ENCODE results near the gene MYO9B. TPM values are rescaled to one million over a fixed set of nuclear protein-coding genes. Genes with fewer than 3 reads are reported as not detected.

Gene MYO9B
- total and polyA plus RNA-seq, 2 of the 13 experiments (the other 11 are each of a cell fraction or from before 2014, with no cell fraction given) = 18.0 to 18.3 TPM

GRCh38 chr19:17206736-17207581 is 131.4 kb downstream of the MYO9B start:
- POLR2A ChIA-PET = interaction anchor here (1.1 to 1.3 kb wide), 2 partner anchors 14 to 33 kb away, joined by 3 to 4 read pairs; no protein-coding TSS in a partner anchor
- H3K4me2 ChIP-seq (ENCODE audit: low read depth, low read length) = no peak overlapping the region
- H3K36me3 ChIP-seq (replicated peaks in 1 of 2; ENCODE audit: control insufficient read depth in 1 of 2, insufficient read depth in 2 of 2, low read length in 2 of 2) = peaks cover 2 to 14% of the 10 kb centered on the region in 2 experiments; a peak in 4 of 5 replicates
- no peak overlapping the region for H2AFZ ChIP-seq (ENCODE audit: low read length)
- 98% methylated on average over 21 of the region's 25 CpGs for WGBS (ENCODE audit: low lambda C conversion rate)
- no peaks in the 10 kb centered on the region for H3K9me3 ChIP-seq (ENCODE audit: low read length)
- CTCF ChIA-PET (ENCODE audit: low intra/inter-chr PET ratio, low total read pairs) = interaction anchor here (2.1 kb wide), 1 partner anchor 76 kb away, joined by 17 read pairs; the partner anchor contains the start of gene ANKLE1
- H3K4me3 ChIP-seq (replicated peaks in 1 of 3; ENCODE audit: insufficient read depth in 1 of 3, low read depth in 2 of 3, low read length in 3 of 3) = no peak overlapping the region
- no peaks in the 10 kb centered on the region for H3K79me2 ChIP-seq (ENCODE audit: insufficient read depth, low read length)
- TF ChIP-seq THAP11 (CRISPR knock-in tag; IDR thresholded peaks at IDR 0.05) (no peak), ZNF768 (CRISPR knock-in tag; IDR thresholded peaks at IDR 0.05) (peak; percentile 86)
- intact Hi-C loops (cut with micrococcal nuclease; ENCODE audit: unreplicated experiment) = no loop called here
- H3K9ac ChIP-seq (ENCODE audit: insufficient read depth, low read depth, low read length) = no peak overlapping the region
- DNase-seq (ENCODE audit: low spot score) (no peak), FAIRE-seq (no peak), ATAC-seq (no peak)
- H4K20me1 ChIP-seq (ENCODE audit: insufficient read depth, low read length) = no peaks in the 10 kb centered on the region
- H3K4me1 ChIP-seq (ENCODE audit: insufficient read depth, low read length) = no peaks in the 10 kb centered on the region
- no peaks in the 10 kb centered on the region for H3K27me3 ChIP-seq (ENCODE audit: control insufficient read depth in 1 of 2, insufficient read depth in 2 of 2, low read length in 2 of 2)
- no TSS peak for BruUV-seq (replicated peaks)
- H3K27ac ChIP-seq (ENCODE audit: extremely low read length, insufficient read depth, low read length) = no peak overlapping the region
- in situ Hi-C loops (cut with HindIII; ENCODE audit: extremely low pct_ligation_motif_present, low pct_unique_long_range_greater_than_20kb) = no loop called here

- POLR2A ChIA-PET = no interaction called here
- ATAC-seq = peak; percentile 16; the same call in 1 of the 3 replicates
- Histone ChIP-seq H3K27ac (ENCODE audit: extremely low read length, insufficient read depth, low read length) (no peak overlapping the region), H3K9me3 (ENCODE audit: low read length) (no peaks in the 10 kb centered on the region), H3K27me3 (ENCODE audit: control insufficient read depth in 1 of 2, insufficient read depth in 2 of 2, low read length in 2 of 2) (no peaks in the 10 kb centered on the region; a peak in 1 of 5 replicates), H3K4me2 (ENCODE audit: low read depth, low read length) (no peak overlapping the region), H3K79me2 (ENCODE audit: insufficient read depth, low read length) (no peaks in the 10 kb centered on the region), H3K9ac (ENCODE audit: insufficient read depth, low read depth, low read length) (no peak overlapping the region), H2AFZ (ENCODE audit: low read length) (no peak overlapping the region), H3K4me3 (replicated peaks in 1 of 3; ENCODE audit: insufficient read depth in 1 of 3, low read depth in 2 of 3, low read length in 3 of 3) (no peak overlapping the region), H4K20me1 (ENCODE audit: insufficient read depth, low read length) (no peaks in the 10 kb centered on the region), H3K4me1 (ENCODE audit: insufficient read depth, low read length) (peaks cover 11% of the 10 kb centered on the region), H3K36me3 (replicated peaks in 1 of 2; ENCODE audit: control insufficient read depth in 1 of 2, insufficient read depth in 2 of 2, low read length in 2 of 2) (peaks cover 2 to 9% of the 10 kb centered on the region in 2 experiments; a peak in 3 of 5 replicates)
- no peak for FAIRE-seq
- no peak for DNase-seq (ENCODE audit: low spot score)
- no TSS peak for BruUV-seq (replicated peaks)
- intact Hi-C loops (cut with micrococcal nuclease; ENCODE audit: unreplicated experiment) (no loop called here), in situ Hi-C loops (cut with HindIII; ENCODE audit: extremely low pct_ligation_motif_present, low pct_unique_long_range_greater_than_20kb) (no loop called here)
- CTCF ChIA-PET (ENCODE audit: low intra/inter-chr PET ratio, low total read pairs) = no interaction called here
- 90% methylated on average over 20 of the region's 28 CpGs for whole genome bisulfite sequencing (ENCODE audit: low lambda C conversion rate)
- TF ChIP-seq ELF4 (CRISPR knock-in tag; IDR thresholded peaks at IDR 0.05; ENCODE audit: borderline replicate concordance) (no peak), ZNF703 (CRISPR knock-in tag; IDR thresholded peaks at IDR 0.05; ENCODE audit: borderline replicate concordance) (no peak), ZNF629 (CRISPR knock-in tag; conservative IDR thresholded peaks at IDR 0.05) (no peak), ELK4 (CRISPR knock-in tag; IDR thresholded peaks at IDR 0.05; ENCODE audit: borderline replicate concordance) (no peak), DNMT1 (CRISPR knock-in tag; IDR thresholded peaks at IDR 0.05) (no peak), ZNF609 (CRISPR knock-in tag; IDR thresholded peaks at IDR 0.05; ENCODE audit: borderline replicate concordance) (no peak)
Observed at GRCh38 chr19:17209126-17210036, 133.8 kb downstream of the MYO9B start.
